Uterus (tissue), 2 donors: ENCODE results near the gene FBN1.

ENCODE experiments used
- POLR2A ChIP-seq, 2 donors: fragments of 450-650 bp; IDR thresholded peaks; one replicate each; pipeline ENCODE4 v1.6.1; 2016; ENCODE audit warnings: antibody characterized with exemption in 2 of 2, mild to moderate bottlenecking in 1 of 2, moderate library complexity in 1 of 2
- TF ChIP-seq, protein P1 (sequence below), 4 experiments: fragments of 200-600 bp in 2 of 4; fragments of 450-650 bp in 2 of 4; sonication (generic) in 2 of 4; IDR thresholded peaks; one replicate each; pipeline ENCODE4 v1.5.1; 2016 to 2019; ENCODE audit warnings: antibody characterized with exemption in 4 of 4, mild to moderate bottlenecking in 2 of 4, moderate library complexity in 1 of 4

DNA sequence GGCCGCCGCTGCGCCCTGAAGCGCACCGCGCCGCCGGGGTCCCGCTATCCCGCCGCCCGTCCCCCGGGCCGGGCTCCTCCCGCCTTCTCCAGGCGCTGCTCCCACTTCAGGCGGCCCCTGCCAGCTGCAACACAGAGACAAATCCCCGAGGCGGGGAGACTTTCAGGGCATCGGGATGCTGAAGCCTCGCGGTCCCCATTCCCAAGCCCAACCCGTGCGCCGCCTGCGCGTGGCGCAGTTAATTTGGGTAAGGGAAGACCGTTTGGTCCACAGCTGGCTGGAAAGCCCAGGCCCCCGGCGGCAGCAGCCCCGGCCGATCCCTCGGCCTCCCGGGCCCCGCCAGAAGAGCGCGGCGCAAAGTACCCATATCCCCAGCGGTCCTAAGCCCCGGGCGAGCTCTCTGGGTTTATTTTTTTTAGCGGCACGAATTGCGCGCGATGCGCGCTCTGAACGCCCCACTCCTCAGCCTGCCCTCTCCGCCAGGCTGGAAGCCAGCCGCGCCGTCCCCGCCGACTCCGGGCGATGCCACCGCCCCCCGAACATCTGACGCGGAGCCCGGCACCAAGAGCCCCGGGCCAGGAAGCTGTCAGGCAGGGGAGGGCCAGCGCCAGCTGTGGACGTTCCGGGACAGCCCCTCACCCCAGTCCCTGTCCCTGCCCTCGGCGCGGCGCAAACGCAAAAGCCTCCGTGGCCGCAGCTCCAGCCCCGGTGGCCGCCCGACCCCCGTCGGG is 517 bp downstream of the FBN1 start:
- TF ChIP-seq, protein P1, sequence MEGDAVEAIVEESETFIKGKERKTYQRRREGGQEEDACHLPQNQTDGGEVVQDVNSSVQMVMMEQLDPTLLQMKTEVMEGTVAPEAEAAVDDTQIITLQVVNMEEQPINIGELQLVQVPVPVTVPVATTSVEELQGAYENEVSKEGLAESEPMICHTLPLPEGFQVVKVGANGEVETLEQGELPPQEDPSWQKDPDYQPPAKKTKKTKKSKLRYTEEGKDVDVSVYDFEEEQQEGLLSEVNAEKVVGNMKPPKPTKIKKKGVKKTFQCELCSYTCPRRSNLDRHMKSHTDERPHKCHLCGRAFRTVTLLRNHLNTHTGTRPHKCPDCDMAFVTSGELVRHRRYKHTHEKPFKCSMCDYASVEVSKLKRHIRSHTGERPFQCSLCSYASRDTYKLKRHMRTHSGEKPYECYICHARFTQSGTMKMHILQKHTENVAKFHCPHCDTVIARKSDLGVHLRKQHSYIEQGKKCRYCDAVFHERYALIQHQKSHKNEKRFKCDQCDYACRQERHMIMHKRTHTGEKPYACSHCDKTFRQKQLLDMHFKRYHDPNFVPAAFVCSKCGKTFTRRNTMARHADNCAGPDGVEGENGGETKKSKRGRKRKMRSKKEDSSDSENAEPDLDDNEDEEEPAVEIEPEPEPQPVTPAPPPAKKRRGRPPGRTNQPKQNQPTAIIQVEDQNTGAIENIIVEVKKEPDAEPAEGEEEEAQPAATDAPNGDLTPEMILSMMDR (IDR thresholded peaks at IDR 0.05) = no peak
- TF ChIP-seq POLR2A (IDR thresholded peaks at IDR 0.05) = no peak
